WTC11 (cell line): ENCODE measurements around the gene PRKAR1B.

Source experiments
- E2F1 ChIP-seq: sonication (generic); formaldehyde crosslinking; IDR thresholded peaks from 2 replicates; pipeline ENCODE4 v1.8.0; 2022; ENCODE audit warnings: mild to moderate bottlenecking, missing genetic modification reagents
- MLX ChIP-seq: sonication (generic); formaldehyde crosslinking; IDR thresholded peaks from 2 replicates; pipeline ENCODE4 v1.8.1; 2023; ENCODE audit warnings: mild to moderate bottlenecking, missing genetic modification reagents, moderate library complexity
- RELA ChIP-seq: sonication (generic); formaldehyde crosslinking; IDR thresholded peaks from 2 replicates; pipeline ENCODE4 v1.8.1; 2022; ENCODE audit warnings: missing genetic modification reagents, mild to moderate bottlenecking, borderline replicate concordance
- ZNF138 ChIP-seq: sonication (generic); formaldehyde crosslinking; conservative IDR thresholded peaks from 2 replicates; pipeline ENCODE4 v1.8.1; 2022; ENCODE audit warnings: mild to moderate bottlenecking, moderate library complexity, missing genetic modification reagents
- TF ChIP-seq, protein P1 (sequence below): sonication (generic); formaldehyde crosslinking; IDR thresholded peaks from 2 replicates; pipeline ENCODE4 v1.8.1; 2022; ENCODE audit warnings: low read depth, mild to moderate bottlenecking, moderate library complexity, missing genetic modification reagents, borderline replicate concordance
- TF ChIP-seq, protein P2 (sequence below): fragments of 200-600 bp; IDR thresholded peaks from 2 replicates; pipeline ENCODE4 v1.8.0; 2022; ENCODE audit warnings: antibody characterized with exemption

DNA sequence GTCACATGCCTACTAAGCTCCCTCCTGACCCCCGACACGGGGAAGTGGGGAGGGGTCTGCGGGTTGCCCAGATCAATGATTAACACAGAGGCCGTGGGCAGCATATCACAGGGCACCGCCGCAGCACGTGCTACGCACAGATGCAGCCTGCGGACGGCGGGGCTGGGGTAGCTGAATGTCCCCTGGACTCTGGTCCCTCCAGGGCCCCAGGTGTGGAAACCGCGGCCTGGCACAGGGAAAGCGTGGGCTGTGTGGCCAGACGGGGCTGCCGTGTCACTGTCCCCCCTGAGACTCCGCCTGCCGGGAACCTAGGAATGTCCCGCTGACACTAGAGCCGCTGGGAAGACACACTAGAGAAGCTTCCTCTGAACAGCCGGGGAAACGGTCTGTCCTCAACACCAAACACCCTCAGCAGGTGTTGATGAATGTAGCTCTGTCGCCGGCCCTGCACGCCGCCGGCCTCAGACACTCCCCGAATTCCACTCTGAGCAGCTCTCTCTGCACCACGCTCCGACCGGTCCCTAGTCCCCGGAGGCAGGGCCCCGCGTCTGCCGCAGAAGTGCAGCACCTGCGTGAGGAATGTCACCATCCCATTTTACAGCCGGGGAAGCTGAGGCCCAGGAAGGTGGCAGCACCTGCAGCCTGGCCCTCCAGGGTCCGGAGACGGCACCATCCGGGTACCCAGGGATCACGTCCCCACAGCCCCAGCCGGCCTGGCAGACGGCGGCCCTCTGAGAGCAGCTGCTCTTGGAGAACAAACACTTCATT lies 174.0 kb downstream of the PRKAR1B start:
- TF ChIP-seq ZNF138 (CRISPR knock-in tag) = no peak
- TF ChIP-seq, protein P1, sequence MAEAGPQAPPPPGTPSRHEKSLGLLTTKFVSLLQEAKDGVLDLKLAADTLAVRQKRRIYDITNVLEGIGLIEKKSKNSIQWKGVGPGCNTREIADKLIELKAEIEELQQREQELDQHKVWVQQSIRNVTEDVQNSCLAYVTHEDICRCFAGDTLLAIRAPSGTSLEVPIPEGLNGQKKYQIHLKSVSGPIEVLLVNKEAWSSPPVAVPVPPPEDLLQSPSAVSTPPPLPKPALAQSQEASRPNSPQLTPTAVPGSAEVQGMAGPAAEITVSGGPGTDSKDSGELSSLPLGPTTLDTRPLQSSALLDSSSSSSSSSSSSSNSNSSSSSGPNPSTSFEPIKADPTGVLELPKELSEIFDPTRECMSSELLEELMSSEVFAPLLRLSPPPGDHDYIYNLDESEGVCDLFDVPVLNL (CRISPR knock-in tag) = no peak
- no peak for TF ChIP-seq E2F1 (CRISPR knock-in tag)
- TF ChIP-seq, protein P2, sequence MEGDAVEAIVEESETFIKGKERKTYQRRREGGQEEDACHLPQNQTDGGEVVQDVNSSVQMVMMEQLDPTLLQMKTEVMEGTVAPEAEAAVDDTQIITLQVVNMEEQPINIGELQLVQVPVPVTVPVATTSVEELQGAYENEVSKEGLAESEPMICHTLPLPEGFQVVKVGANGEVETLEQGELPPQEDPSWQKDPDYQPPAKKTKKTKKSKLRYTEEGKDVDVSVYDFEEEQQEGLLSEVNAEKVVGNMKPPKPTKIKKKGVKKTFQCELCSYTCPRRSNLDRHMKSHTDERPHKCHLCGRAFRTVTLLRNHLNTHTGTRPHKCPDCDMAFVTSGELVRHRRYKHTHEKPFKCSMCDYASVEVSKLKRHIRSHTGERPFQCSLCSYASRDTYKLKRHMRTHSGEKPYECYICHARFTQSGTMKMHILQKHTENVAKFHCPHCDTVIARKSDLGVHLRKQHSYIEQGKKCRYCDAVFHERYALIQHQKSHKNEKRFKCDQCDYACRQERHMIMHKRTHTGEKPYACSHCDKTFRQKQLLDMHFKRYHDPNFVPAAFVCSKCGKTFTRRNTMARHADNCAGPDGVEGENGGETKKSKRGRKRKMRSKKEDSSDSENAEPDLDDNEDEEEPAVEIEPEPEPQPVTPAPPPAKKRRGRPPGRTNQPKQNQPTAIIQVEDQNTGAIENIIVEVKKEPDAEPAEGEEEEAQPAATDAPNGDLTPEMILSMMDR = no peak
- no peak for TF ChIP-seq MLX
- TF ChIP-seq RELA (CRISPR knock-in tag) = no peak
